Neuron (in vitro differentiated cells): ENCODE data around the gene SMAD4.
"Not testable (repeated sequence)": the region's sequence is repeated elsewhere in the genome, so short reads cannot be mapped to it uniquely, and the experiment has no call there.

Experiments used
- H2AFZ ChIP-seq: one replicate; pipeline ENCODE4 v1.6.1; 2013; ENCODE audit warnings: low read depth, mild to moderate bottlenecking, inconsistent platforms, low read length, moderate library complexity
- H3K27me3 ChIP-seq: one replicate; pipeline ENCODE4 v1.6.1; 2013; ENCODE audit warnings: low read length; ENCODE audit not compliant: insufficient read depth
- H3K36me3 ChIP-seq: one replicate; pipeline ENCODE4 v1.6.1; 2013; ENCODE audit warnings: low read length; ENCODE audit not compliant: insufficient read depth
- H3K4me1 ChIP-seq: one replicate; pipeline ENCODE4 v1.6.1; 2013; ENCODE audit warnings: low read length; ENCODE audit not compliant: insufficient read depth
- H3K4me3 ChIP-seq: 2 replicates; pipeline ENCODE4 v1.5.1; 2013; ENCODE audit warnings: mild to moderate bottlenecking, low read length, moderate library complexity
- H3K9me3 ChIP-seq: one replicate; pipeline ENCODE4 v1.6.1; 2013; ENCODE audit warnings: low read length

Gene SMAD4

DNA sequence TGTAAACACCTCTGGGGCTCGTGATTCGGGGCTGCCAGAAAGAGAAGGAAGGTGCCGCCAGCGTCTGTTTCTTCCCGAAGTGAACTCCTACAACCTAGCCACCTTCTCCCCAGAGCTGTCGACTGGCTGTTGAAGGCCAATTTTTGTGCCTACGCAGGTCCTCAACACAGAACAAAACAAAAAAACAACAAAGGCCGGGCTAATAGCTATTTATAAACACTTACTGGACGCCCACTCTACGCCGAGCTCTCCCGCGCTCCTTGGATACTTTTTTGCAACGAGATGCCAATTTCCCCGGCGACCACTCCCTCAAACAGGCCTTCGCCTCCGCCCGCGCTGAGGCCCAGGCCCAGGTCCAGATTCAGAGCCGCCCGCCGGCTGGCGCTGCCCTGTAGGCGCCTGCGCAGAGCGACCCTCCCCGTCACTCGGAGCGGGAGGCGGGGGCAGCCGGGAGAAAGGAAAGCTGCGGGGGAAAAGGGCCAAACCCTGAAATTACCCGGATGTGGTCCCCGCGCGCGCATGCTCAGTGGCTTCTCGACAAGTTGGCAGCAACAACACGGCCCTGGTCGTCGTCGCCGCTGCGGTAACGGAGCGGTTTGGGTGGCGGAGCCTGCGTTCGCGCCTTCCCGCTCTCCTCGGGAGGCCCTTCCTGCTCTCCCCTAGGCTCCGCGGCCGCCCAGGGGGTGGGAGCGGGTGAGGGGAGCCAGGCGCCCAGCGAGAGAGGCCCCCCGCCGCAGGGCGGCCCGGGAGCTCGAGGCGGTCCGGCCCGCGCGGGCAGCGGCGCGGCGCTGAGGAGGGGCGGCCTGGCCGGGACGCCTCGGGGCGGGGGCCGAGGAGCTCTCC, at the start of gene SMAD4:
TSS of gene SMAD4 (plus strand) at position 520 of the 843 bp plus-strand sequence. CDS start 16,834 bp downstream, outside the sequence.
- Histone ChIP-seq H3K9me3 (peaks cover 10% of the 10 kb centered on the region), H3K27me3 (no peaks in the 10 kb centered on the region), H2AFZ (peak within 1 kb of the TSS; percentile 19), H3K4me1 (peaks cover 33% of the 10 kb centered on the region), H3K36me3 (peaks cover 27% of the 10 kb centered on the region), H3K4me3 (peak within 1 kb of the TSS; percentile 85)

DNA sequence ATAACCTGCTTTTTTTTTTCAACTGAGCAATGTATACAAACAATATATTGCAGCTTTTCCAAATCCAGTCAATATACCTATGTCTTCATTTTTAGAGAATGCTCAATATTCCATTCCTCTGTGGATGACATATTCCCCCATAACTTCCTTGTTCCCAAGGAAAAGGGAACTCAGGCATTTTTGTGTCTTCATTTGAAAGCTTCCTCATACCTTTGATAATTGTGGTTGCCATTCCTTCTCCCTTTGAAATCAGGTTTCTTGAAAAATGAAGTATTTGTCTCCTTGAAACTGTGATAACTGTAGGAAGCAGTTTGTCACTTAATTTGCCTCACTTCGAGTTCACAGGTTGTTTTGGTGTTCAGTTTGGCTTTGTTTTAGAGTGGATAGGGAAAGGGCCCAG, 48.6 kb upstream of the SMAD4 start:
- Histone ChIP-seq H3K4me1 (no peaks in the 10 kb centered on the region), H3K36me3 (peaks cover 50% of the 10 kb centered on the region), H3K9me3 (peaks cover 28% of the 10 kb centered on the region), H2AFZ (no peak overlapping the region), H3K4me3 (no peak overlapping the region), H3K27me3 (no peaks in the 10 kb centered on the region)

DNA sequence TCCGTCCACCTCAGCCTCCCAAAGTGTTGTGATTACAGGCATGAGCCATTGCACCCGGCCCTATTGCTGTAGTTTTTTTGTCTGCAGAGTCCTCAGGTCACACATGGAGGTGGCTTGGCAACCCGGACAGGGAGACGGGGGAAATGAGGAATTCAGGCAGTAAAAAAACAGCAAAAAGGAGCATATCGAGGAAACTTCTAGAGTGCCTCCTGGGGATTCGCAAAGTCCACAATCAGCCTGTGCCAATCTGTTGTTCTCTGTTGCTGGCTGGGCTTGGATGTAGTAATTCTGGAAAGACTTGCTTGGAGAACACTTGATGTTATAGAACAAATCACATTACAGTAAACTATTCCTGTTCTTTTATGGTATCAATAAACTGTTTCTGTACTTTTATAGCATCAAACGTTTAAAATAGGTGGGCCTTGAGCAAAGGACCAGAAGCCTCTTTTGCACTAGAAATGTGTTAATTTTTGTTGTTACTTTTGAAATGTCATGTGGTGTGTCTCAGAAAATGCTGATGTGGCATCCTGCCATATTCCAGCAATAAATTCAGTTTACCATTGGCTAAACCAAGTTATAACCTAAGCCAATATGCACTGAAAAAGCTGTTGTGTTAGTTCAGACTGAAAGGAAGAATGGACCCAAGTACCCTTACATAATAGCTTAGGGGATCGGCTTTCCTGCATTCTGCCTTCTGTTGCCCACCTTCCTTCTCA, 47.8 kb upstream of the SMAD4 start:
- peaks cover 20% of the 10 kb centered on the region for H3K9me3 ChIP-seq
- H3K36me3 ChIP-seq: peaks cover 50% of the 10 kb centered on the region
- H3K4me1 ChIP-seq: no peaks in the 10 kb centered on the region
- H3K4me3 ChIP-seq: no peak overlapping the region
- H2AFZ ChIP-seq: no peak overlapping the region
- no peaks in the 10 kb centered on the region for H3K27me3 ChIP-seq

DNA sequence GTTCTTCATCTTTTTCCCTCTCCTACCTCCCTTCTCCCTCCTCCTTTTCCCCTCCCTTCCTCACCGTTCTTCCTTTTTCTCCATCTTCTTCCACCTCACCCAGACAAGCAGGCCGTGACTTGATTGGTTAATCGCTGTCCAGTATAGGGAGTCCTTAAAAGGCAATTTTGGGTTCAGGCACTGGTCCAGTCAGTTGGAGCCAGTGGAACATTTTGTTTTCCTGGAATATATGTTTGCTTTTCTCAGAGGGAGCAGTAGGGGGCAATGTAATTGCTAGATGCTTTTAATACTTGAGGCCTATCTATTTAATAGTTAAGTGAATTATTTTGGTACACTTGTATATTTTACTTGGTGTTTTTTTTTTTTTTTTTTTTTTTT, 47.2 kb upstream of the SMAD4 start:
- Histone ChIP-seq H3K4me3 (no peak overlapping the region), H3K36me3 (peaks cover 48% of the 10 kb centered on the region), H3K4me1 (no peaks in the 10 kb centered on the region), H3K9me3 (peaks cover 15% of the 10 kb centered on the region), H2AFZ (no peak overlapping the region), H3K27me3 (no peaks in the 10 kb centered on the region)

DNA sequence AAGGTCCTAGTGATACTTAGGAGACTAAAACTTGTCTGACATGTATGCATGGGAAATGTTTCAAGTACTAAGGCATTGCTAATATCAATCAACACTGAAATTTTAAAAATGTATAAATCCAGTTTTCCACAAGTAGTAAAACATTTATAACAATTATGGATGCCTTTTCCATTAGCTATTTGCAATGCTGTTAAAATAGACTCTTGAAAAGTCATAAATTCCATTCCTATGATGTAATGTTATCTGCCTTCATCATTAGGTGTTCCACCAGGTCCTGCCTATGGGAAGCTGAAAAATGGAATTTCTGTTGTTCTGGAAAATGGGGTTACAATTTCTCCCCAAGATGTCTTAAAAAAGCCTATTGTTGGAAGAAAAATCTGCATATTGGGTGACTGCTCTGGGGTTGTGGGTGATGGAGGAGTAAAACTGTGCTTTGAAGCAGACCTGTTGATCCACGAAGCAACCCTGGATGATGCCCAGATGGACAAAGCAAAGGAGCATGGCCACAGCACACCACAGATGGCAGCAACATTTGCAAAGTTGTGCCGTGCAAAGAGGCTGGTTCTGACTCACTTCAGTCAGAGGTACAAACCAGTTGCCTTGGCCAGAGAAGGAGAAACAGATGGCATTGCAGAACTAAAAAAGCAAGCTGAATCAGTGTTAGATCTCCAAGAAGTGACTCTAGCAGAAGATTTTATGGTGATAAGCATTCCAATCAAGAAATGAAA, 43.5 kb upstream of the SMAD4 start:
- H3K36me3 ChIP-seq: peaks cover 30% of the 10 kb centered on the region
- H3K27me3 ChIP-seq: no peaks in the 10 kb centered on the region
- peaks cover 2% of the 10 kb centered on the region for H3K4me1 ChIP-seq
- peaks cover 3% of the 10 kb centered on the region for H3K9me3 ChIP-seq
- H3K4me3 ChIP-seq: no peak overlapping the region
- no peak overlapping the region for H2AFZ ChIP-seq

DNA sequence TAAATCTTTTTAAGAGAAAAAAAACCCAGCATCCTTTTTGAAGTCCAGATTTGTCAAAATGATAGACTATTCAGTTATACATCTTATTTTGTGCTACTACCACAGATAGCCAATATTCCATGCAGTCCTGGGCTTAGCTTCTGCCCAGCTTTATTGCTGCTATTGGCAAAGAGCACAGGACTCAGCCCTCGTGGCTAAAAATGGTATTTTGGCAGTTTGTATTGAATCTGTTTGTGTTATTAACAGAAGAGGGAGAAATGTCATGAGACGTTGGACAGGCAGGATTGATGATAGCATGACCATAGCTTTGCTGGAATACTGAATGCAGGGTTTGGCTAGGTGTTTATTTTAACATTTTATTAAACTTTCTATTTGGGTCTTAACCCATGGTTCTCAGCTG, 42.8 kb upstream of the SMAD4 start:
- Histone ChIP-seq H3K4me3 (no peak overlapping the region), H3K36me3 (peaks cover 29% of the 10 kb centered on the region), H2AFZ (no peak overlapping the region), H3K4me1 (peaks cover 10% of the 10 kb centered on the region), H3K27me3 (no peaks in the 10 kb centered on the region), H3K9me3 (peaks cover 3% of the 10 kb centered on the region)

DNA sequence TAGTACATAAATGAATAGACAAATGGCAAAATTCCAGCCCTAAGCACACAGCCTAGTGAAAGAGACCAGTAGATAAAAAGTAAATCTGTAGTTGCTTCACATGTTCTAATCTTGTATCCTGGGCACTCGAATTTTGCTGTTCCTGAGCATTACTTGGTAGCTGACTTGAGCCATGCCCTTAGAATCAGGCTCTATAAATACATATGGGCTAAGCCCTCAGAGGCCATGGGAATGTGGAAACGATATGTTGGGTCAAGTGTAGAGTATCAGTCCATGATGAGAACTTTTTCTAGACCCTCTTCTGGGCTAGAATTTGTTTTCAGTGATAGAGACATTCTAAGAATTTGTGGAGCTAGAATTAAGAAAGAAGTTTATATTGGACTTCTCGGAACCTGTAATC, 40.3 kb upstream of the SMAD4 start:
- H3K9me3 ChIP-seq: no peaks in the 10 kb centered on the region
- H3K4me3 ChIP-seq: no peak overlapping the region
- H2AFZ ChIP-seq: no peak overlapping the region
- no peaks in the 10 kb centered on the region for H3K27me3 ChIP-seq
- peaks cover 23% of the 10 kb centered on the region for H3K36me3 ChIP-seq
- peaks cover 14% of the 10 kb centered on the region for H3K4me1 ChIP-seq

DNA sequence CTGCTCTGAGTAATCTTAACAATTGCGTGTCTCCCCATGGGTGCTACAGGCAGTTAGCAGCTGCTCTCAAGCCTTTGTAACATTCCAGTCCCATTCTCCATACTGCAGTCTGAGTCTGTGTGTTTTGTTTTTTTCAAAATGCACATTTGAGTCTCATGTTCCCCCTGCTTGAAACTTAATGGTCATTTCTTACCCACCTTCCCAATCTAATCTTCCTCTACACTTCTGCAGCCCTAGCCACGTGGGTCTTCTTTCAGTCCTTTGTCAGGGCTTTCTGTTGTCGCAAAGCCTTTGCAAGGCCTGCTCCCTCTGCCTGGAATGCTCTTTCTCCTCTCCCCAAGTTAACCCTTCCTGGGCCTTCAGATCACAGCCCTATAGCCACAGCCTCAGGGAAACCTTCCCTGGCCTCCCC, 37.7 kb upstream of the SMAD4 start:
- Histone ChIP-seq H3K36me3 (peaks cover 5% of the 10 kb centered on the region), H2AFZ (peak overlapping the region; percentile 71), H3K4me1 (peaks cover 14% of the 10 kb centered on the region), H3K9me3 (peaks cover 2% of the 10 kb centered on the region), H3K27me3 (no peaks in the 10 kb centered on the region), H3K4me3 (peak overlapping the region; percentile 10)

DNA sequence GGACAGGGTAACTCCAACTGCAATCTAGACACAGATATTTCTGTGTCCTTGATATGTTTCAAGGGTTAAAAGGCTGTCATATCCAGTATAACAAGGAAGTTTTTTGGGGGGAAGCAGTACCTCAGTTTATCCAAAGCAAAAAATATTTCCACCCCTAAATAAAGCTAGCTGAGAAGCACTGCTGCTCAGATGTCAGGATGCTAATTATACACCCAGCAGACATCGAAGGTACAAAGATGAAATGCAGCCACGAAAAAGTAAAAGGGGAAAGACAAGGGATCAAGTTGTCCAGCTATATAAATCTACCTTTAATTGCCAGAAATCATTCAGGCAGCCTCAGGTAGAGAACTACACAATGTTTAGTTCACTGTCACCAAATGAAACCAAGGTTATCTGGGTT, 36.0 kb upstream of the SMAD4 start:
- no peak overlapping the region for H2AFZ ChIP-seq
- H3K9me3 ChIP-seq: peaks cover 2% of the 10 kb centered on the region
- H3K27me3 ChIP-seq: no peaks in the 10 kb centered on the region
- H3K36me3 ChIP-seq: no peaks in the 10 kb centered on the region
- H3K4me1 ChIP-seq: peaks cover 14% of the 10 kb centered on the region
- H3K4me3 ChIP-seq: no peak overlapping the region

DNA sequence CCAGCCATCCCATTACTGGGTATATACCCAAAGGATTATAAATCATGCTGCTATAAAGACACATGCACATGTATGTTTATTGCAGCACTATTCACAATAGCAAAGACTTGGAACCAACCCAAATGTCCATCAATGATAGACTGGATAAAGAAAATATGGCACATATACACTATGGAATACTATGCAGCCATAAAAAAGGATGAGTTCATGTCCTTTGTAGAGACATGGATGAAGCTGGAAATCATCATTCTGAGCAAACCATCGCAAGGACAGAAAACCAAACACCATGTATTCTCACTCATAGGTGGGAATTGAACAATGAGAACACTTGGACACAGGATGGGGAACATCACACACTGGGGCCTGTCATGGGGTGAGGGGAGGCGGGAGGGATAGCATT, 26.8 kb upstream of the SMAD4 start:
- H2AFZ ChIP-seq, H3K27me3 ChIP-seq, H3K4me1 ChIP-seq, H3K9me3 ChIP-seq, H3K4me3 ChIP-seq, H3K36me3 ChIP-seq: not testable (repeated sequence)

DNA sequence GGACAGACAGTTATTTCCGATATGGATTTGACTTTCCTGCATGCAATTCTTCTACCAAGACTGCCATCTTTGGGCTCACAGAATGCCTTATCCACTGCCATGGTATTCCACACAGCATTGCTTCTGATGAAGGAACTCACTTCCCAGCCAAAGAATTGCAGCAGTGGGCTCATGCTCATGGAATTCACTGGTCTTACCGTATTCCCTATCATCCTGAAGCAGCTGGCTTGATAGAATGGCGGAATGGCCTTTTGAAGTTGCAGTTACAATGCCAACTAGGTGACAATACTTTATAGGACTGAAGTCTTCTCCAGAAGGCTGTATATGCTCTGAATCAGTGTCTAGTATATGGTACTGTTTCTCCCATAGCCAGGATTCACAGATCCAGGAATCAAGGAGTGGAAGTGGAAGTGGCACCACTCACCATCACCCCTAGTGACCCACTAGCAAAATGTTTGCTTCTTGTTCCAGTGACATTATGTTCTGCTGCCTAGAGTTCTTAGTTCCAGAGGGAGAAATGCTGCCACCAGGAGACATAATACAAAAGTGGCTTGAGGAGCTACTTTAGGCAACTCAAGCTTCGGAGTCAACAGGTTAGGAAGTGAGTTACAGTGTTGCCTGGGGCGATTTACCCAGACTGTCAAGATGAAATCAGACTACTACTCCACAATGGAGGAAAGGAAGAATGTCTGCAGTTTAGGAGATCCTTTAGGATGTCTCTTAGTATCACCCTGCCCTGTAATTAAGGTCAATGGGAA, 23.8 kb upstream of the SMAD4 start:
- no peaks in the 10 kb centered on the region for H3K4me1 ChIP-seq
- H3K36me3 ChIP-seq: no peaks in the 10 kb centered on the region
- no peaks in the 10 kb centered on the region for H3K27me3 ChIP-seq
- no peak overlapping the region for H2AFZ ChIP-seq
- no peak overlapping the region for H3K4me3 ChIP-seq
- H3K9me3 ChIP-seq: peaks cover 4% of the 10 kb centered on the region

DNA sequence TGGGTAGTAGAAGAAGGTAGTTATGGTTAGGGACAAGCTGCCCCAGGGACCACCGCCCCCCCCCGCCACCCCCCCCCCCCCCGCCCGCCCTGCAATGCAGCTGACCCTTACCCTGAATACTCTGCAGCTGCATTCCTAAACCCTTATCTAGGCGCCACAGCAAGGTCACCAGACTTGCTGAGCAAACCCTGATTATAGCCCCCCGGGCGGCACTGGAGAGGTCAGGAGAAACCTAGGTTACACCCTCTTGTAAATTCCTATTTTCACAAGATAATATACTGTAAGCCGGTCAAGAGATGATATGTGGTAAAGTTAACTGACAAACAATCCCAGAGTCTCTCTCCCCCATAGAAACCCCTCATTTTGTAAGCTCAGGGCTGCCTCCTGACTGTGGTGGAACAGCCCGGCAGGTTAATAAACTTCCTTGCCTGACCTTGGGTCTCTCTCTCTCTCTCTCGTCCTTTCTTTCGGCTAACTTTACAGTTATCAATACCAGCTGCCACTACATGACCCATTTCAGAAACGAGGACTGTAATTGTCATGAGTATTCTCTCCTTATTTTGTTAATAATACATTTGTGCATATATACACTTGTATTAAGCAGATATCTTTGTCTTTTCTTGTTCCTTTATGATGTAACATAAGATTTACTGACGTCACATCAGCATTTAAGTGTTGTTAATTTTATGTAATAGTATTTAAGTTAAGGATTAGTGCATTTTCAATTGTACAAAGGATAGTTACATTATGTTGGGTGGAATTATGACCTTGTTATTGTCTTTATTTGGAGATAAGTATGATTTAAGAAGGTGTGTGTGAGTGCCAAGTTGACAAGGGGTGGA, 22.8 kb upstream of the SMAD4 start:
- Histone ChIP-seq H2AFZ (no peak overlapping the region), H3K4me3 (no peak overlapping the region), H3K27me3 (no peaks in the 10 kb centered on the region)

More for the DNA sequence above, 22.8 kb upstream of the SMAD4 start:
- Histone ChIP-seq H3K9me3 (peaks cover 4% of the 10 kb centered on the region), H3K4me1 (no peaks in the 10 kb centered on the region), H3K36me3 (no peaks in the 10 kb centered on the region)
